OCI-M1 (cell line): ENCODE measurements around the gene ALDH1L2.

Experiments
- DNase-seq: peaks from one replicate; lab custom pipeline; 2025; lab: John Stamatoyannopoulos, UW

Gene ALDH1L2

DNA sequence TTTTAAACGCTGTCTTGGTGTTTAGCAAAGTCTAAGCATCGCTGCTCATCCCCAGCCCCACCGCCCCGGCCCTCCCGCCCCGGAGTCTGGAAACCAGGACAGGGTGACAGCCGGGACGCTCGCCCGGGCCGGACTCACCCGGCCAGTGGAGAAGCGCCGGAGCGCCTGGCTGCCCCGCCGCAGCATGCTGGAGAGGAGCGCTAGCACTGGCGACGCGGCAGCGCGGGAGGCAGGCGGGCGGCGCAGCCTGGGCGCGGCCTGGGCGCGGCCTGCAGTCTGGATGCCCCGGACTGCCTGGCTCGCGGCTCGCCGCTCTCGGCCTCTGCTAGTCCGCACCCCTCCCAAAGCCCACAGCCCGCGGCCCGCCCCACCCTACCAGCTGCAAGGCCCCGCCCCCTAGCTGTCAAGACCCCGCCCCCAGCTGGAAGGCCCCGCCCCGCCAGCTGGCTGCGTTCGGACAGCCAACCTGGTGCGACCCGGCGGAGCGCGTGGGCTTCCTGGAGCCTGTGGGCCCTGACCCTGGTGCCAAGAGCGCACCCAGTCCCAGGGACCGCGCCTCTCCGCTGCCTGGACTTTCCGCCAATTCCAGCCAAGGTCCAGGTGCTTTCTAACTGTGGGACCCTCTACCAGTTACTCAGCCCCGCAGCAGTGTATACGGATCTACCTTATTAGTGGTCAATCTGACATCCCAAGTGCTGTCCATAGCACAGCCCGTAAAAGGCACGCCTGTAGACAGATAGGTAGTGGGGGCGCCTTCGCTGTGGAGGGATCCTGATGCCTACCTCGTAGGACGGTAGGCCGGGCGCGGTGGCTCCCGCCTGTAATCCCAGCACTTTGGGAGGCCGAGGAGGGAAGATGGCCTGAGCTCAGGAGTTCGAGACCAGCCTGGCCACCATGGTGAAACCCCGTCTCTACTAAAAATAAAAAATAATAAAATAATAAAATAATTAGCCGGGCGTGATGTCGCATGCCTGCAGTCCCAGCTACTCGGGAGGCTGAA lies at the start of gene ALDH1L2:
Gene ALDH1L2 (minus strand): TSS at position 208 of the 1,000 bp plus-strand sequence. CDS start 22 bp downstream, at position 186.
- no peak for DNase-seq

DNA sequence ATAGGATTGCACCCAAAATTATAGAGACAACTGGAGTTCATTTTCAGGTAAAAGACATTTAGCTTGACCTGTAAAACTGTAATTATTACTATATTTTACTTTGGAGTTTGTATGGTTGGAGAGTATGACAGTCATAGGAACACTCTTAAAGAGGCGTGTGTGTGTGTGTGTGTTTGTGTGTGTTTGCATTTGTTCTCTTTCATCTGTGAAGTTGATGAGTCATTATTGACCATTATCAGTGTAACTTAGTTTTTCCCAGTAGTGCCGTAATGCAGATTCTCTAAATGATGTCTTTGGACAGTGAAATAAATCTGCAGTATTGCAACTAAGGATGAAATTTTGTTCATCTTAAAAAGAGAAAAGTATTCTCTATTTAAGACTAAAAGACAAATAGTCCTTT lies 36.3 kb upstream of the ALDH1L2 start:
- peak; percentile 18 for DNase-seq

DNA sequence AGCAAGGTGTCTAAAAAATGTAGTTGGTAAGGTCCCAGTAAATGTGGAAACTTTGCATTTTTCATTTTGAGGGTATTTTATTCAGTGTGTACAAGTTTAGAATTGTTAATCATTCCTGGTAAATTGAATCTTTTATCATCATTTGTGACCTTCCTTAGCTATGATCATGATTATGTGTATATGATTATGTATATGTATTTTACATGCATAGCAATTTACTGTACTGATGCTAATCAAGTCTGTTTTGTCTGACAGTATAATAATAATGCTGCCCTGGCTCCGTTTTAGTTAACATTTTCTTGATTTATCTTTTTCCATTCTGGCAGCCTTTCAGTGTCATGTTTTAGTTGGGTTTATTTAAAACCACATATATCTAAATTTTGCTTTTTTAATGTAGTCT lies 32.7 kb upstream of the ALDH1L2 start:
- DNase-seq: no peak

DNA sequence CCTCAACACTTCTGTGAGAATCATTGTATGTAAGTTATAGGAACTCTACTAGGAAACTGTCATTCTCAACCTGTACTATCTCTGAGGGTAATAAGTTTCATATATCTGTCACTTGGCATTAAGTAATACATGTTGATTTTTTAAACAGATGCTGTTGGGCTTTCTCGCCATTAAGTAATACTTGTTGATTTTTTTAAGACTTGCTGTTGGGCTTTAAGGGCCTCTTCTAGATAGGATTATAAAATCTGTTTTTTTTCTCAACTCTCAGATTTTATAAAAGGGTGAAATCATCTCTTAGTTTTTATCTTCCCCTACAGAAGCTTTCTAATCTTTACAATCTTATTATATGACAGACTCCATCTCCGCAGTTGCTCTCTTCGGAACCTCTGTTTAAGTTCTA lies 28.8 kb upstream of the ALDH1L2 start:
- DNase-seq: no peak

DNA sequence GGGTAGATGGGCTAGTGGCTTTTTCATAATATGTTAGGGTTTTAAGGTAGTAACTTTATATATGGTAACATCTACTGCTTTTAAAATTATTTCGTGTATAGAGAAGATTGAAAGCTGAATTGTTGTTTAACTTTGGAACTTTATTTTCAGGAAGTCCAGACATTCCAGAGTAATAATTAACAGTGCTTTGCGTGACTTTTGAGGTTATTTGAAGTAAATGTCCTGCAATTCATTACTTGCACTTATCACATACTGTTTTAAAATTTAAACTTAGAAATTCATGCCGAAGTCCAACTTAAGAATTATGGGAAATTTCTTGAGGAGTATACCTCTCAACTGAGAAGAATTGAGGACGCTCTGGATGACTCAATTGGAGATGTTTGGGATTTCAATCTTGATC lies 26.6 kb upstream of the ALDH1L2 start:
- DNase-seq: no peak

DNA sequence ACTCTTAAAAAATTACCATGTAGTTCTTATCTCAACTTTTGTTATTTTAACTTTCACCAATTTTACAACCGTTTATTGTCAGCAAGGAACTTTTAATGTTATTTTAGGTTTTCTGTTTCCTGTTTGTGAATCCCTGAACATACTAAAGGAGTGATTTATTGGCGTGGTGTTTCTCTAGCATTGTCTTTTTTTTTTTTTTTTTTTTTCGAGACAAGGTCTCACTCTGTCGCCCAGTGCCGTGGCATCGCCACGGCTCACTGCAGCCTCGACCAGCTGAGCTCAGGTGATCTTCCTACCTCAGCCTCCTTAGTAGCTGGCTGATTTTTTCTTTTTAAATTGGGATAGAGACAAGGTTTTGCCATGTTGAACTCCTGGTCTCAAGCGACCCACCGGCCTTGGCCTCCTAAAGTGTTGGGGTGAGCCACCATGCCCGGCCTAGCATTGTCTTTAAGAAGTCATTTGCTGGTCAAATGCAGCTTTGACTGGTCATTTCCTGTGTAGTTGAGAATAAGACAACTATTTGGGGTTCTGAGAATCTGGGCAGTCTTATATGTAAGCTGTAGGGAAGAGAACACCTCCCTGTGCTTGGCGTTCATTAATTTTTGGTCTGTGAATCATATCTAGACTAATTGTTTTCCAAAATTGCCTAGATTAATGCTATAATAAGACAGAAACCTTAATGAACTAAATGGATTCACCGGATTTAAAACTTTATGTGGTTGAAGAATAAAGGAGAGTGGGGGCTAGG lies 25.4 kb upstream of the ALDH1L2 start:
- peak; percentile 40 for DNase-seq

DNA sequence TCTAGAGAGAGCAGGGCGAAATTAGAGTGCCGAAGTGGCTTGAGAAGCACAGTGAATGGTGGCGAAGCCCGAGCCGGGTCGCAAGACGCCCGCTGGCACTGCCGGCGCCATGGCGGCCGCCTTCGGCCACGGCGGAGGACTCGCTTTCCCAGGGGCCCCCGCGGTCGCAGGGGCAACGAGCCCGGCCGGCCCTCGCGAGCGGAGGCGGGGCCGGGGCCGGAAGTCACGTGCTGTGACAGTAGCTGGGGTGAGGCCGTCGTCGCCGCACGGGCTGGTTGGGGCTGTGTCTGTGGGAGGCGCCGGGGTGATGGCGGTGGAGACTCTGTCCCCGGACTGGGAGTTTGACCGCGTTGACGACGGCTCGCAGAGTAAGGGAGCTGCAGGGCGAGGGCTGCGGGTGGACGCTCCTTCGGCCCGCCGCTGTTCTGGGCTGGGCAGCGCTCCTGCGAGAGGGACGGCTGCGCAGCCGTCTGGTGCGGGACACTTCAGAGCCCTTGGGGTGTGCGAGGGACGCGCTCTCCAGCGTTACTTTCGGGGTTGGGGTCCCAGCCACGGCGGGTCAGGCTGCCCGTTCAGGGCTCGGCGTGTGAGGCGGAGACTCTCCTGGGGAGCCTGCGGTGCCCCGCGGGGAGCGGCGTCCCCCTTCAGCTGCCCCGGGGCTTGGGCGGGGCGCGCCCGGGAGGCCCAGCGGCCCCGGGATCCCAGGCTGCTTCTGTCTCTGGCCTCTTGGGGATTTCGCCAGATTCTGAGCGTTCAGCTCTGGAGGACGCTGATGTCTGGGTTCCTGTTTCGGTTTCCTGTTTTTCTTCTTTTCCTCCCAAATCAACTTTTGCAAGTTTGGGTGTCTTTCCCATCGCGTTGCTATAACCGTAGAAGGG lies 23.5 kb upstream of the ALDH1L2 start, which contains the start of gene WASHC4:
Gene WASHC4 (plus strand): TSS at position 238 of the 878 bp plus-strand sequence. CDS start 70 bp downstream, at position 308.
- DNase-seq: peak; percentile 96

DNA sequence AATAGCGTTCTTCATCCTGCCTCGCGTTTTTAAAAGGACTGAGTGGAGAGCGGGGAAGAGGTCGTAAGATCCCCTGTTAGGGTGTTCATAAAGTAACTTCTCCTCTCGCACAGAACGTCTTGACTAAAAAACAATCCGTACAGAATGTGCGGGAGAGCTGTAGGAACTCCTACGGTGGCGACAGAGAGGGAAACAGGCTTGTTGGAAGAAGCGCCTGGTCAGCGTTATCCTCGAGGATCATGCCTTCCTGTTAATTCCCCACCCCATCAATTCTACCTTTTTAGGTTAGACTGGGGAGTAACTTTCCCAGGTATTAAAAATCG lies 22.9 kb upstream of the ALDH1L2 start:
- DNase-seq: no peak

DNA sequence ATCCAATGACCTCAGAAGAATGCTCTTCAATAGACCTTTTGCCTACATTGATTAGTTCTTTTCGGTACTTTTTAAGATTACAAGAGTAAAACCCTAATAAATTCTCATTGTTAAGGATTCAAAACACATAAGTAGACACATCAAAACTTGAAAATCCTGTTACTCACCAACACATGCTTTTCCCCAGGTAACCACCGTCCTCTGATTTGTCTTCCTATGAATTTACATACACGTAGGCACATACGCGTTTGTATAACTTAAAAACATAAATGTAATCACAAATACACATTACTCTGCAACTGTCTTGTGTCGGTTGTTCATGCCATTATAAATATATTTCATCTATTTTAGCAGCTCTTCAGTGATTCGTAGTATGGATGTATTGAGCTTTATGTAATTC lies 22.4 kb upstream of the ALDH1L2 start:
- peak; percentile 53 for DNase-seq

DNA sequence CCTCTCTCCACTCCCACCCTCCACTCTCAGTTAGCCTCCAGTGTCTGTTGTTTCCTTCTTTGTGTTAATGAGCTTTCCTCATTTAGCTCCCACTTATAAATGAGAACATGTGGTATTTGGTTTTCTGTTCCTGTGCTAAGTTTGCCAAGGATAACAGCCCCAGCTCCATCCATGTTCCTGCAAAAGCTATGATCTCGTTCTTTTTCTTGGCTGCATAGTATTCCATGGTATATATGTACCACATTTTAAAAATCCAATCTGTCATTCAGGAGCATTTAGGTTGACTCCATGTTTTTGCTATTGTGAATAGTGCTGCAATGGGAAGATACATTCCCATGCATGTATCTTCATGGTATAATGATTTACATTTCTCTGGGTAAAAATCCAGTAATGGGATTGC lies 20.5 kb upstream of the ALDH1L2 start:
- no peak for DNase-seq

DNA sequence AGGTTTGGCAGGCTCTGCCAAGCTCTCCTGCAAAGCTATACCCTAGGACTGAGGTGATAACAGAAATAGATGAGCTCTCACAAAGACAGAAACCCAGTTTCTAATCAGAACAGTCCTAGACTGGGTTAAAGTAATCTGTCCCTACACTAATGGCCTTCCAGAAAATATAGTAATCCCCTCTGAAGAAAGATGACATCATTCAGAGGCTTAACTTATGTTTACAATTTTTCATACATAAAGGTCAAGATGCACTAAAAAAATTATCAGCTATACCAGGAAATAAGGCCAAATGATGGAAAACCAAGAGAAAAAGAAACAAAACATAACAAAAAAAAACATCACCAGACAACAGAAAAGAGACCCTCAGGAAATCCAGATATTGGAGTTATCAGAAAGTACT lies 18.4 kb upstream of the ALDH1L2 start:
- no peak for DNase-seq

DNA sequence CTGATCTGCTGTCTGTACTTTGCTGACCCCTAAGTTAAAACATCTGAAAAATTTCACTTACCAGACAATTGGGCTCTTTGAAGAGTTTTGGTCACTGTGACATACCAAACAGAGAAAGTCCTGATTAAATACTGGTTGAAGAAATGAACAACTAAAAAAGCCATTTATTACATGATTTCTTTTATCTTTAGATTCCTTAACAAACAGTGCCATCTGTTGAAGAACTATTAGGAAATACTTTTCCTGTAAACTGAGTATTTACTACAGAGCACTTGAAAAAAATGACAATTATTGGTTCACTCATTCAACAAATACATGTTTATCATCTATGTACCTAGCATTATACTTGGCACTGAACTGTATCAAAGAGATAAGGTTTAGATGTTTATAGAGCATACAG lies 16.7 kb upstream of the ALDH1L2 start:
- peak; percentile 40 for DNase-seq

DNA sequence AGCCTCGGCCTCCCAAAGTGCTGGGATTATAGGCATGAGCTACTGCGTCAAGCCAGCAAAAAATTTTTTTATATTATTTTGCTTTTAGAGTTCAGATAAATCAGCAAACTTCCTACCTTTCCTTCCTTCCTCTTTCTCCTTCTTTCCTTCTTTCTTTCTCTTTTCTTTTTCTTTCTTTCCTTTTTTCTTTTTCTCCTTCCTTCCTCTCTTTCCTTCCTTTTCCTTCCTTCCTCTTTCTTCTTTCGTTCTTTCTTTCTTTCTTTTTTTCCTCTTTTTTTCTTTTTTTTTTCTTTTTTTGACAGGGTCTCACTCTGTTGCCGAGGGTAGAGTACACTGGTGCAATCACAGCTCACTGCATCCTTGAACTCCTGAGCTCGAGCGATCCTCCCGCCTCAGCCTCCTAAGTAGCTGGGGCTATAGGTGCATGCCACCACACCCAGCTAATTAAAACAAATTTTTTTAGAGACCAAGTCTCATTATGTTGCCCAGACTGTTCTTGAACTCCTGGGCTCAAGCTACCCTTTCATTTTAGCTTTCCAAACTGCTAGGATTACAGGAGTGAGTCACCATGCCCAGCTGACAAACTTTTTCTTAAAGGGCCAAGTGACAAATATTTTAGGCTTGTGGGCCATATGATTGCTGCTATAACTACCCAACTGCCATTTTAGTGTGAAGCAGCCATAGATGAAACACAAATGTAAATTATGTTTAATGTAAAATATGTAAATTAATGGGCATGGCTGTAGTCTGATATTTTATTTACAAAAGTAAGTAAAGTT lies 16.1 kb upstream of the ALDH1L2 start:
- peak; percentile 51 for DNase-seq

DNA sequence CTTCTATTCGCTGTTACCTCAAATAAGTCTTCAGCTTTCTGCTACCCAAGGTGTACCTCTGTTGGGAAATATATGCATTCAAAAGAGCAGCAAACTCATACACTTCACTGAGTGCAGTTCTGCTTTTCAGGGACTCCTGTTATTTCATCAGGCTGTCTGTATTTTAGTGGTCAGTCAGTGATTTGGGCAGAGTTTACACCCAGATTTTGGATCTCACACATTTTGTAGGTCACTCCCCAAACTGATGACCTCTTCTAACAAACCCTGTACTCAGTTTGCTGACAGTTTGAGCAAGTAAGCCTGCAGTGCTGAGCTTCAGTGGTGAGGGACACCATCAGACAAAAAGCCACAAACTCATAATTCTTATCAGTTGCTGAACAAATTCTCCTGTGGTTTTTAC lies 15.1 kb upstream of the ALDH1L2 start:
- DNase-seq: peak; percentile 83

DNA sequence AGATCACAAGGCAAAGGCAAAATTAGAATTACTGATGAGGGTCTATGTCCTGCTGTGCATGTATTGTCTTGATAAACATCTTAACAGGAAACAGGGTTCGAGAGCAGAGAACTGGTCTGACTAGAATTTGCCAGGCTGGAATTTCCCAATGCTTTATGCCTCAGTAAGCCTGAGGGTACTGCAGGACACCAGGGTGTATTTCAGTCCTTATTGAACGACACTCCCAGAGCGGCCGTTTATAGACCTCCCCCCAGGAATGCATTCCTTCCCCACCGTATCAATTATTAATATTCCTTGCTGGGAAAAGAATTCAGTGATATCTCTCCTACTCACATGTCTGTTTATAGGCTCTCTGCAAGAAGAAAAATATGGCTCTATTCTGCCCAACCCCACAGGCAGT lies 11.1 kb upstream of the ALDH1L2 start:
- peak; percentile 7 for DNase-seq

DNA sequence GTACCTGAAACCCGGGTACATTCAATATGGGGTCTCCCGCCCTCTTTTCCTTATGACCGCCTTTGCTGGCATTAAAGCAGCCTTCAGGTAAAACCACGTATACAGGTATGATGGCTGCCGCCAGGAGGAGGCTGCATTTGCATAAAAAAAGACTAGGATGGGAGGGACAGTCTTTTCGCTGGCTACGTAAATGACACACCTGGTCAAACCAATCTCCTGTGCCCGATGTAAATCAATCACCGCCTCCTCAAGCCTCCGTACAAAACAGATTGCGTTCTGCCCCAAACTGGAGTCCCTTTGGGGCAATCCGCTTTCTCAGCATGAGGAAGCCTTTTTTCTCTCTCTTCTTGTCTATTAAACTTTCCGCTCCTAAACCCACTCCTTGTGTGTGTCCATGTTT lies 8.1 kb upstream of the ALDH1L2 start:
- no peak for DNase-seq

DNA sequence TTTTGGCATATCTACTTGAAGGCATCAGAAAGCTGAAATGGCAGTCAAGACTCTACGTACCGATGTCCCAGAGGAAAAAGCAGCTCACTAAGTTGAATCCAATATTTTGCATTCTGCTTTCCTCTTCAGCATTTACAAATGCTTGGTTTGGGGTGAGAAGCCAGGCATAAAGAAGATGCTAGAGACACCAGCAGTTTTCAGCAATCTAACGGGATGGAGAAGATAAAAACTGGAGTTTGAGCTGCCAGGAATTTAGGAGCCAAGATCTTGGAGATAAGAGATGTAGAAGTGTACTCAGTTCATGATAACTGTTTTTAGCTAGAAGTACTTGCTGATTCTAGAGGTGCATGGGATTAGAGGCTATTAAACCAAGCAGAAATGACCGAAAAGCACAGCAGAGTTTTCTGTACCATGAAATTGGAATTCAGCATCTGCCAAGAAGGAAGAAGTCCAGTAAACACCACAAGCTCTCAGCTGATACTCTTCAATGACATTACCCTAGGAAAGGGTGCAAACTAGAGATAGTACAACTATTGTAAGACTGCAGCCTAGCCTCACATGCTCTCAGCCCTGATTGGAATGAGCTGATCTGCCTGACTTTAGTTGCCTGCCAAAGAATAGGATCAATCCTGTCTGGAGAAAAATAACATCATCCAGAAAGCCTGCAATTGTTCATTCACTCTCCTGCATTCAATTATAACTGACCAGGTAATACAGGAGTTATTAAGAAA lies 7.4 kb upstream of the ALDH1L2 start:
- no peak for DNase-seq

DNA sequence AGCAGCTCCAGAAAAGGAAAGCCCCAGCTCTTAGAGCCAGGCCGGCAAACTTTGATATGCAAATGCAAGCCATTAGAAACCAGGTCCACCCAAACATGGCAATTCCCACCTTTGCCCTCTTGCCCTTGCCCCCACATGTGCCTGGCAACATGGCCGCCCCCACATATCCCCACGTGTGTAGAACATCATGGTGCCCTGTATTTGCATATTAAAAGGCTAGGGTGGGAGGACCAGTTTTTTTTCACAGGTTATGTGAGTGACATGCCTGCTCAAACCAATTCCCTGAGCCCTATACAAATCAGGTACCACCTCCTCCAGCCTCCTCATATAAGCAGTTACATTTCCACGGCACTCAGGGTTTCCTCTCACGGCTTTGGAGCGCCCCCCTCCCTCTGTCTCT lies 6.1 kb upstream of the ALDH1L2 start:
- no peak for DNase-seq

DNA sequence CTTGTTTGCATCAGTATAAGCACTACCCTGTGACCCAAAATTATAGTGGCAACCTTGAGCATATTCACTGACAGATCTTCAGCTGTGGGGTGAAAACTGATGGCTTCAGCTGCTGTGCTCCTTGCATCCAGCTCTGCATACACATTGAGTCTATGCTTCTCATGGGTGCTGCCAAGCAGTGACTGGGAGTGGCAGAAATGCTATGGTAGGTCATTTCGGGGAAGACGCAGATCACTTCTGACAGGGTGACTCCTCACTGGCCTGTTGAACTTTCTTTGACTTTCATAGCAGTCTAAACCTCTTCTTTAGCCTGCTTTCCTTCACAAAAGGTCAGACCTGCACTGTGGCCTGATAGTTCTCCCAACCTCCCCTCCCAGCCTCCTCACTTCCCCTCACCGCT lies 5.6 kb upstream of the ALDH1L2 start:
- DNase-seq: no peak

DNA sequence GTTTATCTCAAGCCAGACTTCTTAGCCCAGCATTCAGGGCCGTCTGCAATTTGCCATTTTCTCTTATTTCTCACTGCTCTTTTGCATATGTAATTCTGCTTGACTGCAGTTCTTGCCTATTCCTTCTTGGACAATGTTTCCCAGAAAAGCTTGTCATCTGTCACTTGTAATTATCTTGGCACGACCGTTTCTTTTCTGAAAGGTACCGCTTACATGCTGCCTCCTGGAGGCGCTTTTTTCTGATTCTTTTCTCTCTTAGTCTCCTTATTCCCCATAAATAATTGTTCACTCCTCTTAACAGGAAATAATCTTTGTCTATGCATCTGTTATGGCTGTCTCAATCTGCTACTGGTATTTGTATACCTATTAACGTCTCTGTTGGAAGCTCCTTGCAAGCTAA lies 1.2 kb upstream of the ALDH1L2 start:
- DNase-seq: no peak
